Stimulated activated naive CD8-positive, alpha-beta T cell treated with anti-CD3 and anti-CD28 coated beads, Interleukin-15, Interleukin-2, amounts not matched to agents 100 ng/mL and 50 ng/mL, for 24 hours (primary cell): ENCODE data around the gene MYT1.
"Not testable (repeated sequence)": the region's sequence is repeated elsewhere in the genome, so short reads cannot be mapped to it uniquely, and the experiment has no call there.

Source experiments
- H3K27ac Mint-ChIP-seq: one replicate; pipeline ENCODE4 v1.8.0; 2021; ENCODE audit warnings: mild to moderate bottlenecking, mixed read lengths
- H3K27me3 Mint-ChIP-seq: one replicate; pipeline ENCODE4 v1.8.0; 2021; ENCODE audit warnings: mixed read lengths
- H3K36me3 Mint-ChIP-seq: one replicate; pipeline ENCODE4 v1.8.0; 2021; ENCODE audit warnings: low read depth, mixed read lengths
- H3K4me1 Mint-ChIP-seq: one replicate; pipeline ENCODE4 v1.8.0; 2021; ENCODE audit warnings: low read depth, mixed read lengths
- H3K4me3 Mint-ChIP-seq: one replicate; pipeline ENCODE4 v1.8.0; 2021; ENCODE audit warnings: mild to moderate bottlenecking, mixed read lengths
- H3K9me3 Mint-ChIP-seq: one replicate; pipeline ENCODE4 v1.8.0; 2021; ENCODE audit warnings: mixed read lengths

Gene MYT1

DNA sequence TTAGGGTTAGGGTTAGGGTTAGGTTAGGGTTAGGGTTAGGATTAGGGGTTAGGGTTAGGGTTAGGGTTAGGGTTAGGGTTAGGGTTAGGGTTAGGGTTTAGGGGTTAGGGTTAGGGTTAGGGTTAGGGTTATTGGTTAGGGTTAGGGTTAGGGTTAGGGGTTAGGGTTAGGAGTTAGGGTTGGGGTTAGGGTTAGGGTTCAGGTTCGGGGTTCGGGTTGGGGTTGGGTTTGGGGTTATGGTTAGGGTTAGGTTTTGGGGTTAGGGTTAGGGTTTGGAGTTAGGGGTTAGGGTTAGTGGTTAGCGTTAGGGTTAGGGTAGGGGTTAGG is 123.0 kb downstream of the MYT1 start:
- H3K4me3 Mint-ChIP-seq, H3K36me3 Mint-ChIP-seq, H3K27ac Mint-ChIP-seq, H3K27me3 Mint-ChIP-seq, H3K4me1 Mint-ChIP-seq, H3K9me3 Mint-ChIP-seq: not testable (repeated sequence)
